Measurements from ENCODE around the gene LUZP1.

LUZP1 gene

GRCh38 chr1:23084880-23085279, 83.8 kb downstream of the LUZP1 start:
- DNase-seq (ENCODE audit: low read depth in 2 of 2) = no peak

GRCh38 chr1:23083714-23084480, 84.8 kb downstream of the LUZP1 start:
- DNase-seq (ENCODE audit: low read depth in 2 of 2) = no peak

DNA sequence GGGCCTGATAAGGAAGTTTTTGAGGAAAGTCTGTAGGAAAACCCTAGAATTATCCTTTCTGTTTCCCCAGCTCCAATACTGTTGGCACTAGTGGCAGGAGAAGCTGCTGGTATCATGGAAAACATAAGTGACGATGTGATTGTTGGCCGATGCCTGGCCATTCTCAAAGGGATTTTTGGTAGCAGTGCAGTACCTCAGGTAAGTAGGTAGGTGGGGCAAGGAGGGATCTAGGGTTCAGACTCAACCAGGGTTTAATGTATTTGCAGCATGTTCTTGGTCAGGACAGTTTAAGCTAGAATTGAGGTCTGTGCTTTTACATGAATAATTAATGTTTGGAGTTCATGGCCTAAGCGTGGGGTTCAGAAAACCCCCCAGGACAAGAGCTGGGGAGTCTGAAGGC, 87.3 kb downstream of the LUZP1 start:
- DNase-seq (ENCODE audit: low read depth in 2 of 2) = no peak

DNA sequence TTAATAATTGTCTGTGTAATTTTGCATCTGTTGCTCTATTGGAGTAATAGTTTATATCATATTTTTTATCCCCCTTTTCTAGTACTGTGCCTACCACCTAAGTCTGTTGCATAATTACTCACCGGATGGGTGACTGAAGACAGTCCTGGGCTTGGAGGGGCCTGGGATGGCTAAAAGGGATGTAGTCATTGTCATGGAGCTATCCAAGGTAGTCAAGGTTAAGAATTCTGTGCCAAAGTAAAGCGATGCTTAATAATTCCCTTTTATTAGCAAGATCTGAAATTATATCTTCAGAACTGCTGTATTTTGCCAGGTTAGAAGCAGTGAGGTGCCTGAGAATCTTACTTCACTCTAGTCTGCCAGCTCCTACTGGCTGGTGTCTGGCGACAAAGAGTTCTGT, 87.8 kb downstream of the LUZP1 start:
- no peak for DNase-seq (ENCODE audit: low read depth in 2 of 2)

DNA sequence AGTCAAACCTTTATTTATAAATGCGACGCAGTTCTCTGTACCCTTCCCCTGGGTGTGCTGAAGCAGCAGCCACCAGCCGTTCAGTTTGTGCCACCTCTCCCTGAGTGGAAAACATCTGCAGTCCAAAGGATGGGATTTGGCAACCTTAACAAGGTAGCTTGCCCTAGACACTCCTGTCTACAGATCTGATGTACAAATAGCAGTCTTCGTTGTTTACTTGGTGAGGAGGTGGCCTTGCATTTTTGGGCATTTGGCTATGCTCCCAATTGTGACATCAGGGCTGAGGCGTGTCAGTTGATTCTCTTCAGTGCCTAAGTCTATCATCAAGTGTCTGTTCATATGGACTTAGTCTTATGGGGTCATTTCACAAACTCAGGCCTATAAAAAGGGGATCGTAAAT, 89.6 kb downstream of the LUZP1 start:
- no peak for DNase-seq (ENCODE audit: low read depth in 2 of 2)

DNA sequence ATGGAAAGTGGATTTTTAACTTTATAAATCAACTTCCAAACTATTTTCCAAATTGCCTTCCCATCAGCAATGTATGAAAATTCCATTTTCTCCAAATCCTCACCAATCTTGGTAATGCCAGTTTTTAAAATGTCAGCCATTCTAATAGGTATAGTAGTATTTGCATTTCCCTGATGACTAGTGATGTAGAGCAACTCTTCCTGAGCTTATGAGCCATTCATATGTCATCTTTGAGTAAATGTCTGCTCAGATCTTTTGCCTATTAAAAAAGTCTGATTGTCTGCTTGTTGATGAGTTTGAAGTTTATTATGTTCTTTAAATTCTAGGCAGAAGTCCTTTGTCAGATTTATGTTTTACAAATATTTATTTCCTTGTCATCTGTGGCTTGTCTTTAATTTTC, 94.6 kb downstream of the LUZP1 start:
- no peak for DNase-seq (ENCODE audit: low read depth in 2 of 2)

GRCh38 chr1:23069675-23070074, 99.0 kb downstream of the LUZP1 start:
- DNase-seq (ENCODE audit: low read depth in 2 of 2) = no peak

DNA sequence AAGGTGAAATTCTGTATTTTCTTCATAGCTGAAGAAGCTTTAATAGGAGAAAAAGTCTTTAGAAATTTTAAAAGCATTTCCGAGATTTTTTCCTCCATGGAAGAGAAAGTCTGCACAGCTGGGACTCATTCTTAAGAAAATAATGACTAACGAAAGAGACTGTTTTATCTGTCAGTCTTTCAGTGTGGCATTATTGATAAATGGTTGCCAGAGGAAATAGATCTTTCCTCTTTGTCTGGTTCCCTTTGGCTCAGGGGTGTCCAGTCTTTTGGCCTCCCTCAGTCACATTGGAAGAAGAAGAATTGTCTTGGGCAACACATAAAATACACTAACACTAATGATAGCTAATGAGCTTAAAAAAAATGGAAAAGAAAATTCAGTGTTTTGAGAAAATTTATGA, 99.5 kb downstream of the LUZP1 start:
- DNase-seq (ENCODE audit: low read depth in 2 of 2) = no peak

- no peak for DNase-seq (ENCODE audit: low read depth in 2 of 2)
Observed at GRCh38 chr1:23066075-23066474, 102.6 kb downstream of the LUZP1 start.

- no peak for DNase-seq (ENCODE audit: low read depth in 2 of 2)
Observed at GRCh38 chr1:23065385-23065784, 103.3 kb downstream of the LUZP1 start.

DNA sequence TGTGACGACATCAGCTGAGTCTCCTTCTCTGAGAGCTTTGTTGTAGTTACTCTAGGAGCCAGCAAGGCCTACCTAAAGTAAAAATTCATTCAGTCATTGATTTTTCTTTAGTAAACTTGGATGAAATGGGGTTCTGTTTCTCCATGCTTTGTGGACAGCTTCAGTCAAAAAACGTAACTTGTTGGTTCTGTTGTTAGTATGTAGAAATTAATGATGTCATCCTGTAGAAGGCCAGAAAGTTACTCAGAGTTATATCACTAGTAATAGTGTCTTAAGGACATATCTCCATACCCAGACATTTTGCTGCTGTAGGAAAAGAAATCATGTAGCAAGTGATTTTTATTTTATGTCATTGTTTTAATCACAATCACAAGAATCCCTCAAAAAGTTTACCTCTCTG, 106.4 kb downstream of the LUZP1 start:
- no peak for DNase-seq (ENCODE audit: low read depth in 2 of 2)

- DNase-seq (ENCODE audit: low read depth in 2 of 2) = no peak
Observed at GRCh38 chr1:23057301-23057700, 111.4 kb downstream of the LUZP1 start.

- DNase-seq (ENCODE audit: low read depth in 2 of 2) = no peak
Observed at GRCh38 chr1:23051290-23051909, 117.3 kb downstream of the LUZP1 start.

- DNase-seq (ENCODE audit: low read depth in 2 of 2) = no peak
Observed at GRCh38 chr1:23050201-23050600, 118.5 kb downstream of the LUZP1 start.

GRCh38 chr1:23044035-23044434, 124.6 kb downstream of the LUZP1 start:
- no peak for DNase-seq (ENCODE audit: low read depth in 2 of 2)

DNA sequence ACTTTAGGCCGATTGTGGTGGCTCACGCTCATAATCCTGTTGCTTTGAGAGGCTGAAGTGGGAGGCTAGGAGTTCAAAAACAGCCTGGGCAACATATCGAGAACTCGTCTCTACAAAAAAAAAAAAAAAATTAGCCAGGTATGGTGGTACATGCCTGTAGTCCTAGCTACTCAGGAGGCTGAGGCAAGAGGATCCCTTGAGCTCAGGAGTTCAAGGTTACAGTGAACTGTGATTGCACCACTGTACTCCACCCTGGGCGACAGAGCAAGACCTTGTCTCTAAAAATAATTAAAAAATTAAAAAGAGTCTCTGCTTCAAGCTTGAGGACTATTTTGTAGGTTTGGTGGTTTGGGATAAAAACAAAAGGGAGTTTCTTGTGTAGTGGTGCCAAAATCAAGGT, 128.1 kb downstream of the LUZP1 start:
- DNase-seq (ENCODE audit: low read depth in 2 of 2) = no peak

GRCh38 chr1:23039308-23039826, 129.3 kb downstream of the LUZP1 start:
- DNase-seq (ENCODE audit: low read depth in 2 of 2) = no peak

DNA sequence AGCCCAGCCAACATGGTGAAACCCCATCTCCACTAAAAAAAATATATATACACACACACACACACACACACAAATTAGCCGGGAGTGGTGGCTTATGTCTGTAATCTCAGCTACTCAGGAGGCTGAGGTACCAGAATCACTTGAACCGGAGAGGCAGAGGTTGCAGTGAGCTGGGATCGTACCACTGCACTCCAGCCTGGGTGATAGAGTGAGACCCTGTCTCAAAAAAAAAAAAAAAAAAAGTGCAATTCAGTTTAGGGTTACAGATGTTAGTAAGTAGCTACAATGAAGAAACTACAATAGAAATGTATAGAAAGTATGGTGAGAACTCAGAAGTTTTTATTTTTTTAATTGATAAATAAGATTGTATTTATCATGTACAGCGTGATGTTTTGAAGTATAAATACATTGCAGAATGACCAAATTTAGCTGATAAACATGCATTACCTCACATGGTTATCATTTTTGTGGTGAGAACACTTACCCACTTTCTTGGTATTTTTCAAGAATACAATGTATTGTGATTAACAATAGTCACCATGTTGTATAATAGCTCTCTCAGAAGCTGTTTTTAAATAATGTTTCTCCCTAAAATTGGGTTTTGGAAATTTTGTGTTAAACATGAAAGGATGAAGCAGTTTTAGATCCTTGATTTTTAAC, 131.4 kb downstream of the LUZP1 start:
- no peak for DNase-seq (ENCODE audit: low read depth in 2 of 2)

DNA sequence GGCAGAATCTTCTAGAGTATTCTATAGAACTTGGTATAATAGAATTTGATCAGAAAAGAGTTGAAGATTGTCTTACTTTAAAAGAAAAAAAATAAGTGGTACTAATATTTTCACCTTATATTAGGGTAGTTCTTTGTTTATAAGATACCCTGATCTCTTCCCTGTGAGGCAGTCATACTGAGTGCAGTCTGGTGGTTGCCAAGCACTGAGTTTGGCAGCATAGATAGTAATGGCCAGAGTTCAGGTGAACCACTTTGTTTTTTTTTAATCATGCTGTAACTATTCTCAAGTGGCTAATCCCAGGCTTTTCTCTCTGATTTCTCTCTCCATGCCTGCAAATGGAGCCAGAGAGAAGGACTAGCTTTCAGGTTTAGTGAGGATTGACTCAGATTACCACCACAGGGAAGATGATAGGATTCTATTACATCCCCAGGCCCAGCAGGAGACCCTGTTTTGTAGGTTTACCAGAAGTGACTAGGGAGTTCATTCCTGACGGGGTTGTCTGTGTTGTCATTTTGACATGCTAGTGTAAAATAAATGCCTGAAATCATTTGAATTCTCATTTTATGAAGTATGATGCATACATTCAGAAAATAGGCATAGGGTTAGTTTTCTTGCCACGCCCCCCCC, 132.7 kb downstream of the LUZP1 start:
- DNase-seq (ENCODE audit: low read depth in 2 of 2) = no peak

Measured in fibroblast of skin of left quadriceps (primary cell).